Endometrial microvascular endothelial cells (primary cell): ENCODE results near the gene MBOAT2. TPM values are rescaled to one million over a fixed set of nuclear protein-coding genes. Genes with fewer than 3 reads are reported as not detected.

Source experiments
- in situ Hi-C: cut with HindIII; loops from 2 replicates; pipeline ENCODE4 v1.10.0; 2017; ENCODE audit warnings: low sequenced_read_pairs, low pct_unique_long_range_greater_than_20kb; ENCODE audit errors: inconsistent ontology term
- total RNA-seq: library from RNA; depleted of rRNA; stranded (reverse); fragments of >200 nt; gene quantifications from one replicate; pipeline ENCODE4 v1.2.3, GENCODE V29; 2015; ENCODE audit errors: inconsistent ontology term

The MBOAT2 gene
- total RNA-seq, 1 donor from 2014 or later: 10.7 TPM

DNA sequence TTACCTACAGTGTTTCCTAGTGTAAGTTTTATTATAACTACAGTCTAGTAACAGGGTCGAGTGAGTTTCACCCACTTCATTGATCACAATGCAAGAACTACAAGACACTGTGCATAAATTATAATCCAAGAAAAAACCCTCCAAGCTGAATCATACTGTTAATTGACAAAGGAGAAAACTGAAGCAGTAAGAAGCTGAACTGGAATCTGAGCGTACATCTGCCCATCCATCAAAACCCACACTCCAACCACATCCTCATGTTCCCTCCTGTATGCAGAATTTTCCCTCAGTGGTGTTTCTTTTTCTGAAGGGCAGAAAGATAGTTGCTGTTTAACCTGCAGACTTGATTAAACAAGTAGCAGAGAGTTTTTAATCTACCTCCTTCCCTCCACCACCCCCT is 116.6 kb downstream of the MBOAT2 start:
- in situ Hi-C loops: no loop called here

GRCh38 chr2:8886202-8886518 is 117.3 kb downstream of the MBOAT2 start:
- in situ Hi-C loops: no loop called here

- in situ Hi-C loops: no loop called here
Observed at GRCh38 chr2:8885449-8886201, 117.9 kb downstream of the MBOAT2 start.

DNA sequence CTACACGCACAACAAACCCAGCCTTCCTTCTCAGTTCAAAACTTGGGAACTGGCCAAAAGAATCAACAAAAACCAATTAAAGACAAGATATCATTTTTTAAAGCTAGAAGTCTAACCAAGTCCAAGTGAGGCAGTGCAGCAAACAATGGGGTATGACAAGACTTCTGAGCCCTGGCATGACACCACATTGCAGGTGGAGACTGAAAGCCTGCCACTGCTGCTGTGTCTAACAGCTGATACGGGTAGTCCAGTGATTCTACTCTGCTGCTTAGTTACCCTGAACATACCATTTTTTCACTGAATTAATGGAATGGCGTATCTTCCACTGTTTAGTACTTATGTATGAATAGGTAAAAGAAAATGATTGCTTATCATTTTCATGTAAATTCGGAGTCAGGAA is 118.7 kb downstream of the MBOAT2 start:
- in situ Hi-C loops: no loop called here

GRCh38 chr2:8882094-8882493 is 121.4 kb downstream of the MBOAT2 start:
- in situ Hi-C loops: no loop called here

GRCh38 chr2:8877894-8878293 is 125.6 kb downstream of the MBOAT2 start:
- in situ Hi-C loops: no loop called here

DNA sequence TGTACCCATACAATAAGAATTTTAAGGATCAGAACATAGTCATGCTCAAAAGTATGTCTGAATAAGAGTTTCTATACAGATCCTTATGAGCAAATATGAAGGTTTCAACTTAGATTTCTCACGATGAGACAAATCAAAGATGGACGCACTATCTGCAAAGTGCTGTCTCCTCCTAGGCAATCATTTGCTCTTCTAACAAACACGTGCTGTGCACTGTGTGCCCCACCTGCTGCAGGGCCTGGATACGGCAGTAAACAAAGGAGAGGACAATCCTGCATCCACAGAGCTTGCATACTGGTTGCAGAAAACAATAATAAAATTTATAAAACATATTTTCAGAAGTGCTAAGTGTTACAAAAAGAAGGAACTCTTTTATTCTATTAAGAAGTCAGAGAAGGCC is 126.2 kb downstream of the MBOAT2 start:
- in situ Hi-C loops: no loop called here

- in situ Hi-C loops: no loop called here
Observed at GRCh38 chr2:8876628-8877027, 126.9 kb downstream of the MBOAT2 start.

DNA sequence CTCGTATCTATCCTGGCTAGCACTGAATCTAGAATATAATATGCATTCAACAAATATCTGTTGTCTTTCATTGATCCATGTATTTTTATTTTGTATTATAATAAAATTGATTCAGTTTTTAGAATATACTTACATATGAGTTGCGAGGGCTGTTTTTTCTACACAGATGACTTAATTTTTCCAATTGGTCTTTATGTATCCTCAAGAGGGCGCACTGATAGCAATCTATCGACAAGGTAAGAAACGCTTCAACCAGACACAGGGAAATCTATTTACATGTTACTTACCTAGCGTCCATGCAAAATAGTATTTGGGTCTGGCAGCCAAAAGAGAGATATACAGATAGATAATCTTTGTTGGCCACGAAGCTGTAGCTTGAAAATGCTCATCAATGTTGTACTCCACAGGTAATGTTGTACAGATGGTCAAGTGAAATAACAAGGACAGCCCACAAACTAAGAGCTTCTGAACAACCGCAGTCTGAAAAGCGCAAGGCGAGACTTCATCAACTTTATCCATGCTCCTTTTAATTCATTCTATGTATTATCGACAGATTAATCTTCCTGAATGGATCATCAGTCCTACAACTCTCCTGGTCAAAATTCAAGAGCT is 130.6 kb downstream of the MBOAT2 start:
- in situ Hi-C loops: no loop called here

DNA sequence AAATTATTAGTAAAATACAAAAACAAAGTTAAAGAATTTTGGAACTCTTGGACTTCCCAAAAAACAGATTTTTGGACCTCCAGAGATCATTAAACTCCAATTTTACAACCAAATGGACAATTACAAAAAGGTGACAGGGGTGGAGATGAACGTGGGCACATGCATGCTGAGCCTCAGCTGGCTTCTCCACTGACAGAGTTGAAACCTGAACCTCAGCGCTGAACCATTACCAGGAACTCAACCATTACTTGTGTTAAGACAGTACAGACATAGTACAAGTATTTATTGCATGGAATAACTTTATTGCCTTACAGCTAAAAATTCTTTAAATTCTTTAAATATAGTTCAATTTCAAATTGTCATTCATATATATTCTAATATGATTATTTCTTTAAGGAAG is 133.0 kb downstream of the MBOAT2 start:
- in situ Hi-C loops: no loop called here

DNA sequence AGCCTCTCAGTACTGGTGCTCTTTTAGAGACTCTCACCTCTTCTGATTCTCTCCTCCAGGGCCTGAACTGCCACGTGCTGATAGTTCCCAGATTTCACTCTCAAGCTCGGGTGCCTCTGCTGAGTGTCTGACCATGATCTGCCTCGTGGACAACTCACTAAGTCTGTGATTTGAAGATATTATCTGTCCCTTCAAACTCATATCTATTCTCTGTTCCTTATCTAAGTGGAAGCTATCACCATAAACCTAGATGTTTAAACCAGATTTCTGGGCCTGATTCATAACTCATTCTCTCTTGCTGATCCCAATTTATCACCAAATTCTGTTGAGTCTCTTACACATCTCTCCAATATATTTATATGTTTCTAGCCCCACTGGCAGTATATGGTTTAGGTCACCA is 136.1 kb downstream of the MBOAT2 start:
- in situ Hi-C loops: no loop called here

GRCh38 chr2:8863331-8863953 is 140.0 kb downstream of the MBOAT2 start:
- in situ Hi-C loops: no loop called here

DNA sequence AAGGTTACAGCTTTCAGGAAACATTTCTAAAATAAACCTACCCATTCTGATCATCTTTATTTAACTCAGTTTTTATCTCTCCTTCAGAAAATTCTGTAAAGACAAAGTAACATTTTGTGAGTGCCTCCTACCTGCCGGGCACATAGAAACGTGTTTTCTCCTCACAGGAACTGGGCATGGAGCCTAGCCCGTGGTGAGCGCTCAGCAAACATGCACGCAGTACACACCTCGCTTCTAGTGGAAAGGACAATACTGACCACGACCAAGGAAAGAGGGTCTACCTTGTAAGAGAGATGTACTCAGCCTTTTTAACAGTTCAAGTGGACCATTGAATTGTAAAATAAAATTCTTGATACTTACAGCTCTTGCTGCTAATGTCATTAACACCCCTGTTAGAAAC is 141.3 kb downstream of the MBOAT2 start:
- in situ Hi-C loops: no loop called here

DNA sequence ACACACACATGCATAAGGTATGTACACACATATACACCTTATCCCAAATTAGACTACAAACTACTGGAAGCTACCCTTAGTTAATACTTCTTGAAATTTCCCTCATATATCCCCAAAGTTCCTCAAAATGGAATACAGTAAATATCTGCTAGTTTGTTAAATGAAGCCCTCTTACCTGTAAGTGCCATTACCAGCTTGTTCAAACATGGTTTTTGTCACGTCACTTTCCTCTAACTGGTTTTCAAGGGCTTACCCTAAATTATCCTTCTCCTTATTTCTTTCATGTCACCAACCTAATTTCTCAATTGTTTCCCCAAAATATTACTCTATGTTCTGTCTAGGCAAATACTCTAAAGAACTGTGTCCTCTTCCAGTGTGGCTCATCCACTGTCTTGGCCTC is 141.7 kb downstream of the MBOAT2 start:
- in situ Hi-C loops: no loop called here

GRCh38 chr2:8860239-8860638 is 143.2 kb downstream of the MBOAT2 start:
- in situ Hi-C loops: no loop called here

DNA sequence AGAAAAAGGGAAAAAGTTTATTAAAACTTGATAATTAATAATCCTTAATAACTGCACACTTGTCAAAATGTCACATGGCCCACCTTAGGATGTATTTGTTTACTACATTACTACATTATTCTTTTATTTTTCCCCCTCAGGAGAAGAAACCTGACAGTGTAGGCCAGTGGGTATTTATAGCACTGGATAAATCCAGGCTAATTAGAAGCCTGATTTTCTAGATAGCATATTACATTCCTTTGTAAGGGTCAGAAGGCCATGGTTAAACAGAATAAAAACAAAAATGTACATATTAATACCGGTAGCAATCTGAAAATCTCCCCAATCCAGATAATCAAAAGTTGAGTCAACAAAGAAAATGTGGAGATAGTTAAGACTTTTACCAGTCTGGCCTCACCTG is 144.6 kb downstream of the MBOAT2 start:
- in situ Hi-C loops: no loop called here

DNA sequence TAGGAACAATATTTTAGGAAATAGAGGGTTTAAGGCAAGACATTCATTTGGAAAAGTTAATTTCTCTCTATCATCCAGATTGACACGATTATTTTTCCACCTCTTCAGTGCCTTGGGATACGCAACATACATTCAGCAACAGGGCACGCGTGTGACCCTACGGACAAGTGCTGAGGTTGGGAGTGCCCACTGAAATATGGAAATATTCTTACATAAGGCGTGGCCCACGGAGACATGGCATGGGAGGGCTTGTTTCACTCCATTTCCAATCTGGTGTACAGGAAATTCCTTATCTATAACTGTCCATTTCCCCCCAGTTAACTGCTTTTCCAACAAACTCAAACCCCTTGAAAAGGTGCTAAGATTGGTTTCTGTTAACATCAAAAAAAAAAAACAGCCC is 145.2 kb downstream of the MBOAT2 start:
- in situ Hi-C loops: no loop called here

DNA sequence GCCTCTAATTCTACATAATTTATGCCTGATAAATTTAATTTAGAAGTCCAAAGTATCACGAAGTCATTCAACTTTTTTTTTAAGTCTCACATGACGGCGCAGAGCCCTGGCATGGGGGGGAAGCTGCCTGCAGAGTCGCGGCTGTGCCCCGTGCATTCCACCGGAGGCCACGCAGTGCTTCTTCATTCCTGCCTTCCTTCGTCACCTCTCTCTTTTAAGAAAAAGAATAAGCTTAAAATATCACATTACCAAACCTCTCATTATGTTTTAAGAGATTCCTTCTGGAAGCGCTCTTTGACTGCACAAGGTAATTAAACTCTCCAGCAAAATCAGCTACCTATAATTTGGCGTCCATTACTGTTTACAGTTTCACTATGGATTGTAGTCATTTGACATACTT is 145.8 kb downstream of the MBOAT2 start:
- in situ Hi-C loops: no loop called here

GRCh38 chr2:8856176-8856575 is 147.3 kb downstream of the MBOAT2 start:
- in situ Hi-C loops: no loop called here

DNA sequence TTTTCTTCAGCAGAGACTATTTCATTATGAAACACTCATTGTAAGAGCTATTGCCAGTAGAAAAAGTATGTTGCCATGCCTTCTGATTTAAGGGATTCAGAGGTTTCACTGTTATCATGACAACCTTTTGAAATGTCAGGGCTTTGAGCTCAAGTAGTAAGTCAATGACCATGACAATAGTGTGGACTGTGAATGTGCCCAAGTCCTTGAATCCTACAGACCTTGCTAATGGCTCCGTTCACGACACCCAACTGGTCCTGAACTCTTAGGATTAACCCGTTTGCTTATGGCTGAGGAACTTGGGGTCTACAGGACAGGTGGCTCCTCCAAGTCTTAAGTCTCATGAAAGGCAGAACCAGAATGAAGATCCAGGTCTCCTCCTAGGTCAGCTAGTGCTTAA is 148.5 kb downstream of the MBOAT2 start:
- in situ Hi-C loops: no loop called here
